Measurements from ENCODE around the gene CASS4. TPM values are rescaled to one million over a fixed set of nuclear protein-coding genes. Genes with fewer than 3 reads are reported as not detected.

CASS4 gene
- total and polyA plus RNA-seq, 4 donors: 0.26 to 1.6 (median 1.1) TPM

GRCh38 chr20:56433880-56434255, 21.8 kb downstream of the CASS4 start:
- no peaks in the 10 kb centered on the region for H3K9me3 ChIP-seq (ENCODE audit: control insufficient read depth in 4 of 4, low read length in 3 of 4)
- DNase-seq (ENCODE audit: low spot score): no peak
- no peak overlapping the region for H3K9ac ChIP-seq (ENCODE audit: low read depth in 1 of 2, low read length in 2 of 2)
- TF ChIP-seq JUND (IDR thresholded peaks at IDR 0.05) (no peak), REST (IDR thresholded peaks at IDR 0.05) (no peak), NR2F2 (IDR thresholded peaks at IDR 0.05) (no peak), HNF4G (IDR thresholded peaks at IDR 0.05) (no peak), RAD21 (IDR thresholded peaks at IDR 0.05) (no peak), RXRA (IDR thresholded peaks at IDR 0.05) (no peak), CTCF (IDR thresholded peaks at IDR 0.05; ENCODE audit: low read depth, low read length, missing input control) (no peak)
- TF ChIP-seq, protein P1, sequence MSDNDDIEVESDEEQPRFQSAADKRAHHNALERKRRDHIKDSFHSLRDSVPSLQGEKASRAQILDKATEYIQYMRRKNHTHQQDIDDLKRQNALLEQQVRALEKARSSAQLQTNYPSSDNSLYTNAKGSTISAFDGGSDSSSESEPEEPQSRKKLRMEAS (IDR thresholded peaks at IDR 0.05): no peak
- no peak overlapping the region for H3K4me3 ChIP-seq (ENCODE audit: low read depth in 1 of 3, low read length in 3 of 3)
- no peak overlapping the region for H3K27ac ChIP-seq (ENCODE audit: low read depth in 1 of 2, low read length in 2 of 2)
- WGBS: 79% methylated on average over 6 of the region's 6 CpGs
- H3K27me3 ChIP-seq (ENCODE audit: control insufficient read depth in 4 of 4, insufficient read depth in 4 of 4, low read length in 3 of 4): no peaks in the 10 kb centered on the region
- H3K36me3 ChIP-seq (ENCODE audit: control insufficient read depth in 4 of 4, insufficient read depth in 3 of 4, low read depth in 1 of 4, low read length in 3 of 4): no peaks in the 10 kb centered on the region
- no peaks in the 10 kb centered on the region for H3K4me1 ChIP-seq (ENCODE audit: control insufficient read depth in 4 of 4, insufficient read depth in 4 of 4, low read length in 3 of 4)

GRCh38 chr20:56437196-56437960, 25.3 kb downstream of the CASS4 start:
- no peak for DNase-seq (ENCODE audit: low spot score)
- Histone ChIP-seq H3K36me3 (ENCODE audit: control insufficient read depth in 4 of 4, insufficient read depth in 3 of 4, low read depth in 1 of 4, low read length in 3 of 4) (no peaks in the 10 kb centered on the region), H3K27me3 (ENCODE audit: control insufficient read depth in 4 of 4, insufficient read depth in 4 of 4, low read length in 3 of 4) (no peaks in the 10 kb centered on the region), H3K9me3 (ENCODE audit: control insufficient read depth in 4 of 4, low read length in 3 of 4) (no peaks in the 10 kb centered on the region), H3K4me1 (ENCODE audit: control insufficient read depth in 4 of 4, insufficient read depth in 4 of 4, low read length in 3 of 4) (no peaks in the 10 kb centered on the region), H3K4me3 (ENCODE audit: low read depth in 1 of 3, low read length in 3 of 3) (no peak overlapping the region), H3K9ac (ENCODE audit: low read depth in 1 of 2, low read length in 2 of 2) (no peak overlapping the region), H3K27ac (ENCODE audit: low read depth in 1 of 2, low read length in 2 of 2) (no peak overlapping the region)
- TF ChIP-seq FOXA1 (IDR thresholded peaks at IDR 0.05): no peak
- TF ChIP-seq JUND (IDR thresholded peaks at IDR 0.05): no peak
- TF ChIP-seq REST (IDR thresholded peaks at IDR 0.05): no peak
- TF ChIP-seq ZBTB33 (IDR thresholded peaks at IDR 0.05): no peak
- TF ChIP-seq RXRA (IDR thresholded peaks at IDR 0.05): no peak
- TF ChIP-seq EGR1 (IDR thresholded peaks at IDR 0.05; ENCODE audit: low read depth in 2 of 2): no peak
- TF ChIP-seq SP1 (IDR thresholded peaks at IDR 0.05): no peak
- TF ChIP-seq ATF3 (IDR thresholded peaks at IDR 0.05): no peak
- TF ChIP-seq FOXA2 (IDR thresholded peaks at IDR 0.05): no peak
- no peak for TF ChIP-seq YY1 (IDR thresholded peaks at IDR 0.05)
- WGBS: 95% methylated on average over 20 of the region's 20 CpGs
